ENCODE data around the gene MACROD2. TPM values are rescaled to one million over a fixed set of nuclear protein-coding genes. Genes with fewer than 3 reads are reported as not detected.
A peak's percentile ranks its signal among the peaks of the same experiment; 100 is the strongest.

MACROD2 gene
- total RNA-seq, 1 experiment from 2014 or later = 3.4 TPM

DNA sequence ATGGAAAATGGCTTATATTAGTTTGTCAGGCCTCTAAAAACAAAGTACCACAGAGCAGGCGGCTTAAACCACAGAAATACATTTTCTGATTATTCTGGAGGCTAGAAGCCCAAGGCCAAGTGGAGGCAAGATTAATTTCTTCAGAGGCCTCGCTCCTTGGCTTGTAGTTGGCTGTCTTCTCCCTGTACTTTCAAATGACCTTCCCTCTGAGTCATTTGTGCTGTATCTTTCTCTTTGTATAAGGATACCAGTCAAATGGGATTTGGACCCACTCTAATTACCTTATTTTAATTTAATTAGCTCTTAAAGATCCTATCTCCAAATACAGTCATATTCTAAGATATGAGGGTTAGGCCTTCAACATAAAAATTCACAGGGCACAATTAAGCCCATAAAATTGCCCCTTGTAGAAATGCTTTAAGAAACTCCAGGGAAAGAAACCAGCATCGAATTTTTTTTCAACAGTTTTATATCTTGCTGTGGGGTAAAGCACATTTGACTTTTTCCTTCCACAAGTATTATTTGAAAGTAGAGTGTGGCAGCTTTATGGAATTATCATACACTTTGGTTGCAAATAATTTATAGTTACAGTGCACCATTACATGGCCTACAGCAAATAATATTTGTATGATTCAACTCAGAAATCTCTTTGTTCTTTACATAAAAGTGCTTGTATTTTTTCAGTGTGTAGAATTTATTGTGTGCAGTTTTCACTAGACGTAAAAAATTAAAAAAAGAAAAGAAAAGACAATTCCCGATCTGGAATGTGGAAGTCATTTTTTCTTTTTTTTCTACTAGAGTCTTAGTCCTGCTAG, 1871.8 kb downstream of the MACROD2 start:
- in situ Hi-C loops (cut with HindIII; ENCODE audit: low pct_unique_long_range_greater_than_20kb, low sequenced_read_pairs) = no loop called here
- DNase-seq (ENCODE audit: low read depth) = no peak

DNA sequence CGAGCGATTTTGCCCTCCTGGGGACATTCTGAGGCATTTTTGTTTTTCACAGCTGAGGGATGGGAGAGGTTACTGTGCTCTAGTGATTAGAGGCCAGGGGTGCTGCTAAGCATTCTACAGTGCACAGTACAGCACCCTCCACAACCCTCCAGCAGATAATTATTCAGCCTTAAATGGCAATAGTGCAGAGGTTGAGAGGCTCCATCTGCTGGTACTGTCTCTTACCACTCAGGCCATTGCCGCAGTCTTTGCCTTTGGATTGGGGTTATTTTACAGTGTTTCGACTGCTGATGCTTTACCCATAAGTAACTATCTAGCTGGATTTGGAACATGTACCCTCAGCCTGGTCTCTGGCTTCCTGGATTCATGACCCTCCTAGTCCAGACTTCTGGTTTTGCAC, 1872.6 kb downstream of the MACROD2 start:
- in situ Hi-C loops (cut with HindIII; ENCODE audit: low pct_unique_long_range_greater_than_20kb, low sequenced_read_pairs) = no loop called here
- no peak for DNase-seq (ENCODE audit: low read depth)

DNA sequence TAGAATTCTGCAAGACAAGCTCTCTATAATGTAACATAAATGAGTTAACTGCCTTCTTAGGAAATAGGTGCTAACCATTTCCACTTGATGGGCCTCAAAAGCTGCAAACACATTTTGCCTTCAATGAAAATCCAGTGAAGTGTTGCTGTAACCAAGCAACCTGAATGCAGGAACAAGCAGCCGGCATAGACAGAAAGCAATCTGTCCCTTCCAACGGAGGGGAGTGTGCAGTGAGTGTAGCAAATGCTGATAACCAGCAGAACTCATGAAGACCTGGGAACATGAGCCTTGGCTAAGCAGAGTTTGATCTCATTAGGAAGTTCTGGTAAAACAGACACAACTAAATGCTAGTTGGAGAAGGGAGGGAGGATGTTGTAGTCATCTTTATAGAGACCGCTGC, 1880.1 kb downstream of the MACROD2 start:
- peak; percentile 16 for DNase-seq (ENCODE audit: low read depth)
- in situ Hi-C loops (cut with HindIII; ENCODE audit: low pct_unique_long_range_greater_than_20kb, low sequenced_read_pairs) = no loop called here

DNA sequence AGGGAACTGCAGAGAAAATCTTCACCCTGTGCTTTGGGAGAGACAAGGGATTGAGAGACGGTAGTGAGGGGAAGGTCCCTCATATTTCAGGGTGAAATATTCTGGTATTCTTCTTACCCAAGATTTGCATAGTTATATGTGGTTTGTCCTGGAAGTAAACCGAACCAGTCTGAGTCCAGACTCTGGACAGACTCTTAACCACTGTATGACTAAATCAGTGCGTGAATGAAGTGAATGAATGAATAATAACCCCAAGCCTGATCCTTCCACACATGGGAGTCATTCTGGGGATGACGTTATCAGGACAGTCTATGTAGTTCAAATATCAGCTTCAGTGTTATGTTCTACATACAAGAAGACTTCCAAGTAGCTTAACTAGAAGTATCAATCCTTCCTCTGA, 1887.2 kb downstream of the MACROD2 start:
- no peak for DNase-seq (ENCODE audit: low read depth)
- in situ Hi-C loops (cut with HindIII; ENCODE audit: low pct_unique_long_range_greater_than_20kb, low sequenced_read_pairs) = no loop called here

DNA sequence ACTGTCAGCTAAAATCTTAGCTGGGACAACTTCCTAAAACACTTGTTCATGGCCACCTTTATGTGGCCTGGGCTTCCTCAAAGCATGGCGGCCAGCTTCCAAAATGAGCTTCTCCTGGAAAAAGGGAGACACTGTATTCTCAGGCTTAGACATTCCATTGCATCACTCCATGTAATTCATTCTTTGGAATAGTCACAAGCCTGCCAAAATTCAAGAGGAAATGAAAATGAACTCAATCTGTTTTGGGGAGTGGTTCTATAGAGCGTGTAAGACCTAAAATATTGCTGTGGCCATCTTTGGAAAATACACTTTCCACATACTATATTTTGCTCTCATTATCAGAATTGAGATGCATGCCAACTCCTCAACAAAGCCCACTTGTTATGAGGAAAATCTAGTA, 1890.9 kb downstream of the MACROD2 start:
- in situ Hi-C loops (cut with HindIII; ENCODE audit: low pct_unique_long_range_greater_than_20kb, low sequenced_read_pairs) = no loop called here
- DNase-seq (ENCODE audit: low read depth) = no peak

DNA sequence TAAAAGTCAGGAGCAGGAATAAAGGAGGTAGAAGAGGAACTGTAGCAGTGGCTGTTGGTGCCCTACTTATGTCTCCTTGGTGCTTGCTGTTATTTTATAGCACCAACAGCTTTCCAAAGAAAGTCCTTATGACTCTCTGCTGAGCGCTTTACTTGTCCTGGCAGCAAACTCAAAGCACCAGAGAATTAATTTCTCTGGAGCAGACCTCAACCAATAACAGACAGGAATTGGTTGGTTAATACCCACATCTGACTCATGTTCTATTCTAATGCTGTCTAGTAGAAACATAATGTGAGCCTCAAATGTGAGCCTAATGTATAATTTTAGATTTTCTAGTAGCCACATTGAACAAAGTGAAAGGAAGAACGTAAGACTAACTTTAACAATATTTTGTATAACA, 1892.1 kb downstream of the MACROD2 start:
- no peak for DNase-seq (ENCODE audit: low read depth)
- in situ Hi-C loops (cut with HindIII; ENCODE audit: low pct_unique_long_range_greater_than_20kb, low sequenced_read_pairs) = no loop called here

DNA sequence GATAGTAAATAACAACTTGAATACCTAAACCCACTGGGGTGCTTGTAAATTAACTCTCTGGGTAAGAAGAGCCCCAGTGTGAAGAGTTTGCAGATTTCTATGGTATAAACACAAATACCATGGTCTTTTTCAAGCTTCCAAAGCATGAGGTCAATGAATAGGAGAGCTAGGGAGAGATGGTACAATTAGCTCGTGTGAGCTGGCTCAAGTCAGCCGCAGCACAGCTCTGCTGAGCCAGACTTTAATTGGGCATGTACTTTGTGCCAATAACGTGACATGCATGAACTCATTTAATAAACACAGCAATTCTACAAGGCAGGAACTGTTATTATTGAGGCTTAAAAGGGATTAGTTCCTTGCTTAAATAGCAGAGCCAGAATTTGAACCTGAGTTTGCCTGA, 1893.7 kb downstream of the MACROD2 start:
- no peak for DNase-seq (ENCODE audit: low read depth)
- in situ Hi-C loops (cut with HindIII; ENCODE audit: low pct_unique_long_range_greater_than_20kb, low sequenced_read_pairs) = no loop called here

DNA sequence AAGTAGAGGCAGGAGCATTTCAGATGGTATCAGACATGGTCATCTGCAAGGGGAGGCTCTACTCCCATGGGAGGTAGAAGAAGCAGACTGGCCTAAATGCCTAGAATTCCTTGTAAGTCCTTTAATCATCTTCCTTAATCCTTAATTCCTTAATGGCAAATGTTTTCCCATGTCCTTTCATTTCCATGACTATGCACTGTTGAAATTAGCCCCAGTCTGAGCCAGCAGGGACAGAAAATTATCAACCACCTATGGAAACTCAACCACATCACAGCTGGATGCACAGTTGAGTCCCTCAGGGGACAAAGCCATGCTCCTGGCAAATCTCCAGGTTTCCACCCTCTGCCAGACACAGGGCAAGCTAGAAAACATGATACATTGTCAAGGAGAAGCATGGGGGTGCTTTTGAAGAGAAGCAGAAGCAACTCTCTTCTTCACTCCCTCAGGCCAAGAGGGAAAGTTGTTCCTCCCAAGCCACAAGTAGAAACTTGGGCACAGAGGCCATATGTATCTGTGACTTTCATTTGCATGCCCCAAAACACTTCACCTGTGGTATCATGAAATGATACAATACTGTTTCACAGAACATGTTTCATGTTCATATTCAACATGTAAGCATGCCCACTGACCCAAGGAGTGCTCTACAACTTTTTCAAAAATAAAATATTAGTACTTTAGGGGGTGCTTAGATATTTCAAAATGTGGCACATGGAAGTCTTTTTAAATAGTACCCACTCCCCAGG, 1894.4 kb downstream of the MACROD2 start:
- no peak for DNase-seq (ENCODE audit: low read depth)

DNA sequence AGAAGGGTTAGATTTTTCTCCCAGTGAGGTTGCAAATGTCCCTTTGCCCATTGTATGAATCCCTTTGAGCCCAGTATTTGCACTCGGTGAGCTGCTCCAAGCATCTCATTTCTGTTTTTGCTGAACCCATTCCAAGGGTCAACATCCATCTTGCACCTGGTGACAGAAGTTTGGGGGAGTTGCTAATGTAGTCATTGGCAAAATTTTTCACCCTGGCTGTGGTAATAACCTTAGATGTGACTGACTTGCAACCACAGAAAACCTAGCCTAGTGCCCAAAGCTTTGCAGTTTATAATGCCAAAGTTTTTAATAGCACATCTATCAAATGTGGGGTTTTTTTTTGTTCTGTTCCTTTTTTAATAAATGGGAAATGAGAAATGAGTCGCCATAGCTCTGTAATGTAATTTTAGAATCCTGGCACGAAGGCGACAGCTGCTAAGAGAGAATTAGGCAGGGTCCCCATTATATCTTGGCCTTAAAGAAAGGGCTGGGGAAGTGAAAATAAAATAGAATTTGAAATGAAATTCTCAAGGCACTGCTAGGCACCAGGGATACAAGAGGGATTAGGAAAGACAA, 1895.2 kb downstream of the MACROD2 start:
- DNase-seq (ENCODE audit: low read depth) = no peak
- in situ Hi-C loops (cut with HindIII; ENCODE audit: low pct_unique_long_range_greater_than_20kb, low sequenced_read_pairs) = no loop called here

More for the DNA sequence above, 1894.4 kb downstream of the MACROD2 start:
- in situ Hi-C loops (cut with HindIII; ENCODE audit: low pct_unique_long_range_greater_than_20kb, low sequenced_read_pairs) = no loop called here

DNA sequence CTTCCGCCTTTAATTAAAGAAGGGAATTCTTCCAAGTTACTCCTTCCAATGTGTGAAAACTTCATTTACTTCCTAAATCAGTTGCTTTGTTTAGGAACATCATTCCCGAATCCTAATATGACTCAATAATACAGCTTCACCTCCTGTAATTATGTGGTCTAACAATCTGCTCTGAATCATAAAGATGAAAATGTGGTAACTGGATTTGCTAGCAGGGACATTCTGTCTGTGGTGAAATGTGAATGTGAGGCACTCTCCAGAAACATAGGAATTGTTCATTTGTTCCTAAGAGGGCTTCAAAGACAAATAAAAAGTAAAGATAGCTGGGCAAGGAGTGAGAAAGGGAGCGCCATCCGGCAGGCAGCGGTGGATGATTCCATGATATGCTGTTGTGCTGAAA, 1899.8 kb downstream of the MACROD2 start:
- DNase-seq (ENCODE audit: low read depth) = no peak
- in situ Hi-C loops (cut with HindIII; ENCODE audit: low pct_unique_long_range_greater_than_20kb, low sequenced_read_pairs) = no loop called here

DNA sequence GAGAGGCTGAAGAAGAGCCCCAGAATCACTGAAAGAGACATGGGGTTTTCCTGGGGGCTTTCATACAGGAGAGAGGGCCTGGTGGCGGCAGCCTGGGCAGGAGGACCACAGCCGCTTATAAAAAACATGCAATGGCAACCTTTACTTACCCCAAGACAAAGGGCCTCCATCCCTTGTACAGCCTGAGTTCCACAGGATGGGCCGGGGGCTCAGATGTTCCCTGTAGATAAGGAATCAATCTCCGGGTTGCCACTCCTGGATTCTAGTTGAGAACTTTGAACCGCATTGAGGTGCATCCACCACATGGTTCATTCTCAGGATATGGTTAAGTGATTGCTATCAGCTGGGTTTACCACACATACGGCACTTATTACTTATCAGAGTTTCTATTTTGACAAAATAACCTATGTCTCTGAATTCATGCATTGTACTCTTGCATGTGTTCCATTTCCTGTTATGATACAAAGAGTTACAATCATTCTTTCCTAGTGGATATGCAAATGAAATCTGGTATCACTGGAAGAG, 1900.3 kb downstream of the MACROD2 start:
- DNase-seq (ENCODE audit: low read depth) = no peak

DNA sequence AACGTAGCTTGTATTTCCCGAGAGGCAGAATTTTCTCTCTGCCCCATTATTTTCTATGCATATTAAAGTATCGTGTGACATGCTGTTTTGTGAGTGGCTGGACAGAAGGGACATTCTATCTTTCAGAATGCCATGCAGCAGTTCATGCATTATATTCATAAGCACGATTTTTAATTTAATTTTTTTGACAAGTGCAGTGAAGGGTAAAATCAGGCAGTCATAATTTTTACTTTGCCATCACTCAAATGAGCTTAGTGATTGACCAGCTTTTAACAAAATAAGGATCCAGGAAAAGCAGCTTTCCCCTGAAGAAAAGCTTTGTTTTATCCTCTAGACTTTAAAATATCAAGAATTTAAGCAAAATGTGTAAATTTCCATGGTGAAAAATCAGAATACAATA, 1904.7 kb downstream of the MACROD2 start:
- in situ Hi-C loops (cut with HindIII; ENCODE audit: low pct_unique_long_range_greater_than_20kb, low sequenced_read_pairs) = no loop called here
- no peak for DNase-seq (ENCODE audit: low read depth)

More for the DNA sequence above, 1900.3 kb downstream of the MACROD2 start:
- in situ Hi-C loops (cut with HindIII; ENCODE audit: low pct_unique_long_range_greater_than_20kb, low sequenced_read_pairs) = no loop called here

DNA sequence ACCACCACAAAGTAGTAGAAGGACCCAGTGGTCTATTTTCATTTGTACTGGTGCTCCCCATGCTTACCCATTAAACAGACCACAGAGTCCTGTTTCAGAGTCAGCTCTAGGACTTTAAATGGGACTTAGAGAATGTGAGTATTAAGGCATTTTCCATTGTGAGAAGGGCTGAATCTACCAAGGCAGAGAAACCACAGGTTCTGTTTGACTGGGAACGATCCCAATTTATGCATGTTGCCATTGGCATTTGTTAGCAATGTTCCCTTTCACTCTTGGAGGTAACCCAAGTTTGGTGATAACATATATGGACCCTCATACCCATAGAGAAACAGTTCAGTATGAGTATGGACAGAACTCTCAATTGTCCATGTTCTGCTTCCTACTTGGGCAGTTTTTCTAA, 1905.1 kb downstream of the MACROD2 start:
- DNase-seq (ENCODE audit: low read depth) = no peak

DNA sequence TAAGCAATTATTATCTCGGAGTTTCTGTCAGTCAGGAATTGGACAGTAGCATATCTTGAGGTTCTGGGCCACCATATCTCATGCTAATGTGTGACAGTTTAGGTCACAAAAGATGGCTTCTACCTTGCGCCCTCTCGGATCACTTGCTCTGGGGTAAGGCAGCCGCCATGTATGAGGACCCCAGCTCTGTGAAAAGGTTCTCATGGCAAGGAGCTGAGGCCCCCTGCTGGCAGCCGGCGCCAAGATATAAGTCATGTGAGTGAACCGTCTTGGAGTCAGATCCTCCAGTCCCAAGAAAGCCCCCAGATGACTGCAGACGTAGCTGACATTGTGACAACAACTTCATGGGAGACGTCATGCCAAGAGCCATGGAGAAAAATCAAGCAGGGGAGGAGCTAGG, 1907.2 kb downstream of the MACROD2 start:
- in situ Hi-C loops (cut with HindIII; ENCODE audit: low pct_unique_long_range_greater_than_20kb, low sequenced_read_pairs) = no loop called here
- no peak for DNase-seq (ENCODE audit: low read depth)

More for the DNA sequence above, 1905.1 kb downstream of the MACROD2 start:
- in situ Hi-C loops (cut with HindIII; ENCODE audit: low pct_unique_long_range_greater_than_20kb, low sequenced_read_pairs) = no loop called here

DNA sequence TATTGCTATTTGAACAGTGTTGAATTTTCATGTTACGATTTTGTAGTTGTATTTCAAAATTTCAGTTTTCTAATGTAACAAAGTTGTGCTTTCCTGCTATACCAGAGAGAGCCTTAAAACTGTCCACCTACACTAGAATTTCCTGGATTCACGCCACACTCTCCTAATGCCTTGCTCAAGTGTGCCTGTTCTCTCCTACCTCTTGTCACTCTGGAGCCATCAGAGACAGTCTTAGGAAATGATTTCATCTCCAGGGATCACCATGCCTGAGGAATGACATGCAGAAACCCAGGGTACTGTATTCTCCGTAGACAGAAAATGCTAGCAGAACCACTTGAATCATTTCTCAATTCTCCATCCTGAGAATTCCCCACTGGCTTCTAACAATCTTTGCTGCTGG, 1910.3 kb downstream of the MACROD2 start:
- DNase-seq (ENCODE audit: low read depth) = no peak
- in situ Hi-C loops (cut with HindIII; ENCODE audit: low pct_unique_long_range_greater_than_20kb, low sequenced_read_pairs) = no loop called here

DNA sequence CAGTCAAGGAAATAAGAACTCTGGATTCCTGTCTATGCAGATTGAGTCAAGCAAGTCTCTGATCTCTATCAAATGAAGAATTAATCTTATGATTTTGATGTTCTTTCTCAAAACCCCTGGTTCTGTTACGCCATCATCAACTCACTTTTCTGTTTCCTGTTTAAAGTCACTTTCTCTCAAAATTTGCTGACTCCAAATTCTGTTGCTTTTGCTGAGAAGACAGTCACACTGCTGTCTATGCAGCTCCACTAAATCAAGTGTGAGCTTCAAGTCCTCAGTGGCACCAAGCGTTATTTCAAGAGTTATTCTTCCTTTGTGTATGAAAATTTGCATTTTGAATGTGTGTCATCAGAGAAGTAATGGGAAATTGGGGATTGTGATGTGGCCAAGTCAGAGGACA, 1914.7 kb downstream of the MACROD2 start:
- in situ Hi-C loops (cut with HindIII; ENCODE audit: low pct_unique_long_range_greater_than_20kb, low sequenced_read_pairs) = no loop called here
- no peak for DNase-seq (ENCODE audit: low read depth)

DNA sequence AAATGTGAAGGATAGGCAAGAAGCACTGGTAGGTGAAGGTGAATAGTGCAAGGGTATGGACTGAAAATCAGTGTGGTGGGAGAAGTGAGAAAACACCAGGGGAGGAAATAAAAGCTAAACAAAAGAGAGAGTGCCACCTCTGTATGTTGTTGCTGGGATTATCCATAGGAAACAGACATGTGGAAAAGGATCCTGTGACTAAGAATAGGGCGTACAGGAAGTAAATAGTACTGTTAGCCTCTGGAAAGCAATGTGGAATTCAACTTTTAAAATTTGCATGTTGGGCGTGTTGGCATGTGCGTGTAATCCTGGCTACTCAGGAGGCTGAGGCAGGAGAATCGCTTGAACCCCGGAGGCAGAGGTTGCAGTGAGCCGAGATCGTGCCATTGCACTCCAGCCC, 1916.3 kb downstream of the MACROD2 start:
- DNase-seq (ENCODE audit: low read depth) = no peak
- in situ Hi-C loops (cut with HindIII; ENCODE audit: low pct_unique_long_range_greater_than_20kb, low sequenced_read_pairs) = no loop called here

DNA sequence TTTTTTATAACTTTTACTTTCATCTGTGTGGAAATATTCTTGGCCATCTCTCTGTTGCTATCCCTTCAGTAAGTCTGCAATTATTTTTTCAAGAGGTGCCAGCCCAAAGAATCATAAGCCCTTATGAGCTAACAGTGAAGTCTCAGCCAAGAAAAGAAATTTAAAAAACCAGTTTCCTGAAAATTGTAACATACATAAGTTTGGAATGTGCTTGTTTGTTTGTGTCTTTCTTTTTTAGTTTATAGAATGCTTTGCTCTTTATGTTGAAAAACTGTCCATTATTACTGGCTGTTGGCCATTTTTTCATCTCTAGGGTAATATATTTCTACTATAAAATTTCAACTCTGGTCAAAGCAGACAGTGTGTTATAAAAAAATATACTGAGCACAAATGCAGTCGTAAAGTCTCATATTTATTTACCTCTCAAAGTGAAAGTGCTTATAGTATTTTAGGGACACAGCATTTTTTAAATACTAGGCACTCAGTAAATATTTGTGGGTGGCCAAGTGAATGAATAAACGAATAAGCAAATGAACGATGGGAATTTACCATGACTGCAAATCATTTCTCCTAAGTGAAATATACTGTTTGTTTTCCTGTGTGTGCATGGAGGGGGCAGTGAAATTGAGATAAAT, 1918.2 kb downstream of the MACROD2 start:
- no peak for DNase-seq (ENCODE audit: low read depth)

DNA sequence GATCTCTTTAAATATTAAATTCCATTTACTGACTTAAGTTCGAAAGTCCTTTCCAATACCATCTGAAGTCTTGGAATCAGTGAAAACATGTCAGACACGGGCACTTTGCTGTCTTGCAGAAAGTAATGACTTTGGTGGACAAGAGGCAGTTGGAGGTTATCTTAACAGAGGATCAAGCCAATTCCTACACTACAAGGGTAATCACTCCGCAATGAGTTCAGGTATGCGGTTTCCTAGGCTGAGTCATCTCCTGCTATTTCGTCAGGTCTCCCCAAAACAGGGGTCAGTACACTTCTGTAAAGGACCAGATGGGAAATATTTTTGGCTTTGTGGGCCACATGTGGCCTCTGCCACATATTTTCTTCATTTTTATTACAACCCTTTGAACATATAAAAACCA, 1921.3 kb downstream of the MACROD2 start:
- in situ Hi-C loops (cut with HindIII; ENCODE audit: low pct_unique_long_range_greater_than_20kb, low sequenced_read_pairs) = no loop called here
- DNase-seq (ENCODE audit: low read depth) = no peak

More for the DNA sequence above, 1918.2 kb downstream of the MACROD2 start:
- in situ Hi-C loops (cut with HindIII; ENCODE audit: low pct_unique_long_range_greater_than_20kb, low sequenced_read_pairs) = no loop called here
